Measurements from ENCODE around the gene KIF5C. TPM values are rescaled to one million over a fixed set of nuclear protein-coding genes. Genes with fewer than 3 reads are reported as not detected.

Gene KIF5C
- total RNA-seq, 1 donor from 2014 or later, result 38.9 TPM

DNA sequence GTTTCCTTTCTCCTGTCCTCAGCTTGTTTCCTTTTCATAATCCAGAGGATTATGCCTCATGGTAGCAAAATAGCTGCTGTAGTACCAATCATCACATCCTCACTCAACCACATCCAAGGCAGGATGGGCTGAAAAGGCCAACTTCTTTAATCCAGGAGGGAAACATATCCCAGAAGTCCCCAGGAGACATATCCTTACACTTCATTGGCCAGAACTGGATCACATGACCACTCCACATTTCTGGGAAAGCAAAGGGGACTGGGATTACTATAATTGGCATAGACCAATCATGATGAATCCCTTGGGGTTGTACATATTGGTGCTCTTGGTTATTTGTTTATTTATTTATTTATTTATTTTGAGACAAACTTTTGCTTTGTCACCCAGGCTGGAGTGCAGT is 109.4 kb downstream of the KIF5C start:
- H3K27ac Mint-ChIP-seq, result no peak overlapping the region
- H3K27me3 Mint-ChIP-seq, result no peaks in the 10 kb centered on the region
- TF ChIP-seq CTCF (conservative IDR thresholded peaks at IDR 0.05), result no peak
- H3K4me1 Mint-ChIP-seq (ENCODE audit: unreplicated experiment), result no peaks in the 10 kb centered on the region
- H3K9me3 Mint-ChIP-seq, result no peaks in the 10 kb centered on the region
- no peak for DNase-seq (ENCODE audit: extremely low spot score, unreplicated experiment)
- peaks cover 28% of the 10 kb centered on the region for H3K36me3 Mint-ChIP-seq
- no peak overlapping the region for H3K4me3 Mint-ChIP-seq

- TF ChIP-seq CTCF (conservative IDR thresholded peaks at IDR 0.05), result no peak
- H3K4me1 Mint-ChIP-seq (ENCODE audit: unreplicated experiment), result peaks cover 6% of the 10 kb centered on the region
- no peaks in the 10 kb centered on the region for H3K27me3 Mint-ChIP-seq
- H3K9me3 Mint-ChIP-seq, result peaks cover 4% of the 10 kb centered on the region
- peaks cover 21% of the 10 kb centered on the region for H3K36me3 Mint-ChIP-seq
- no peak overlapping the region for H3K4me3 Mint-ChIP-seq
- no peak for DNase-seq (ENCODE audit: extremely low spot score, unreplicated experiment)
- no peak overlapping the region for H3K27ac Mint-ChIP-seq
These were observed 112.3 kb downstream of the KIF5C start for GRCh38 chr2:148987286-148987685.

GRCh38 chr2:148988337-148988736 is 113.3 kb downstream of the KIF5C start:
- no peak overlapping the region for H3K4me3 Mint-ChIP-seq
- H3K27ac Mint-ChIP-seq, result no peak overlapping the region

DNA sequence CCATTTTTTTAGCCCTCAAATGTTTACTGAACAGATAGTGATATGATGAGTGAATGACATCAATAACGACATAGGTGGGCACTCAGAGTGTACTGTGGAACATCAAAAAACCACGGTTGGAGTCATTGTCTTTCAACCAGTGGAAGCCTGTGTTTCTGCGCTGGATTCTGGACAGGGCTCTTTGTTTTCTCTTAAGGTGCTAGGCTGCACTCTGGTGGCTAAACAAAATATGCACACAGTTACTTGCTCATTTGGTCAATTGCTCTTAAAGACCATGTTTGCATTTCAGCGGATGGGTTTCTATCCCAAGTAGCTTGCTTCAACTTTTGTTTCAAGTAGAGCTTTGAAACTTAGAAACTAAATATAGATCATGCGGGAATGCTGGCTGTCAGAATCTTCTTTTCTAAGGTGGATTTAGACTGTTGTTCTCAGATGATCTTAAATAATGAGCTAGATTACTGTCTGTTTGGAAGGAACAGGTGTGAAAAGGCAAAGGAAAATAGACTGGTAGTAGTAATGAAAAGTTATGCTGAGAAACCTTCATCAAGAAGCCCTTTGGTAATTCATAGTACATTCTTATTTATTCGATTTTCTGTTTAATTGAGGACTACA is 115.0 kb downstream of the KIF5C start:
- peaks cover 4% of the 10 kb centered on the region for H3K9me3 Mint-ChIP-seq
- H3K4me1 Mint-ChIP-seq (ENCODE audit: unreplicated experiment), result peaks cover 6% of the 10 kb centered on the region
- H3K27ac Mint-ChIP-seq, result no peak overlapping the region
- H3K27me3 Mint-ChIP-seq, result no peaks in the 10 kb centered on the region
- H3K36me3 Mint-ChIP-seq, result peaks cover 16% of the 10 kb centered on the region
- H3K4me3 Mint-ChIP-seq, result no peak overlapping the region
- TF ChIP-seq CTCF (conservative IDR thresholded peaks at IDR 0.05), result peak; percentile 84
- no peak for DNase-seq (ENCODE audit: extremely low spot score, unreplicated experiment)

More at GRCh38 chr2:148988337-148988736, 113.3 kb downstream of the KIF5C start:
- H3K4me1 Mint-ChIP-seq (ENCODE audit: unreplicated experiment), result peaks cover 6% of the 10 kb centered on the region
- TF ChIP-seq CTCF (conservative IDR thresholded peaks at IDR 0.05), result no peak
- H3K27me3 Mint-ChIP-seq, result no peaks in the 10 kb centered on the region
- peaks cover 4% of the 10 kb centered on the region for H3K9me3 Mint-ChIP-seq
- peaks cover 20% of the 10 kb centered on the region for H3K36me3 Mint-ChIP-seq
- no peak for DNase-seq (ENCODE audit: extremely low spot score, unreplicated experiment)

- H3K36me3 Mint-ChIP-seq, result peaks cover 20% of the 10 kb centered on the region
- H3K4me3 Mint-ChIP-seq, result no peak overlapping the region
- TF ChIP-seq CTCF (conservative IDR thresholded peaks at IDR 0.05), result no peak
- H3K27me3 Mint-ChIP-seq, result no peaks in the 10 kb centered on the region
- DNase-seq (ENCODE audit: extremely low spot score, unreplicated experiment), result no peak
- peaks cover 6% of the 10 kb centered on the region for H3K4me1 Mint-ChIP-seq (ENCODE audit: unreplicated experiment)
- H3K9me3 Mint-ChIP-seq, result peaks cover 4% of the 10 kb centered on the region
- H3K27ac Mint-ChIP-seq, result no peak overlapping the region
These were observed 115.9 kb downstream of the KIF5C start for GRCh38 chr2:148990968-148991367.
